ENCODE results near the gene CCDC3. TPM values are rescaled to one million over a fixed set of nuclear protein-coding genes. Genes with fewer than 3 reads are reported as not detected.

The CCDC3 gene
- total and polyA plus RNA-seq, 2 experiments from 2014 or later, result not detected

- Histone ChIP-seq H3K4me2 (ENCODE audit: unreplicated experiment) (no peak overlapping the region), H3K9me3 (ENCODE audit: low read depth) (no peaks in the 10 kb centered on the region), H3K27ac (no peak overlapping the region), H3K4me1 (ENCODE audit: insufficient read depth) (no peaks in the 10 kb centered on the region), H3K27me3 (replicated peaks; ENCODE audit: insufficient read depth) (no peaks in the 10 kb centered on the region), H3F3A (ENCODE audit: insufficient read depth) (no peaks in the 10 kb centered on the region), H3K9ac (no peak overlapping the region), H2AFZ (no peak overlapping the region), H3K9me2 (ENCODE audit: insufficient read depth) (no peaks in the 10 kb centered on the region), H4K20me1 (ENCODE audit: insufficient read depth) (no peaks in the 10 kb centered on the region), H3K4me3 (no peak overlapping the region), H3K79me2 (ENCODE audit: insufficient read depth) (no peaks in the 10 kb centered on the region), H3K36me3 (ENCODE audit: low read depth) (no peaks in the 10 kb centered on the region)
- no peak for DNase-seq
- WGBS, 2 experiments (ENCODE audit: low coverage in 1 of 2, low lambda C conversion rate in 2 of 2, missing lambda C conversion rate in 2 of 2), result 60 to 85% methylated on average over 1 of the region's 1 CpG
- no peak for TF ChIP-seq EZH2 (IDR thresholded peaks at IDR 0.05; ENCODE audit: insufficient read depth, poor library complexity, severe bottlenecking)
- TF ChIP-seq EZH2phosphoT487 (IDR thresholded peaks at IDR 0.05; ENCODE audit: insufficient read depth, low read depth), result no peak
- in situ Hi-C loops (cut with MboI), result no loop called here
Measured at GRCh38 chr10:12925845-12926244, 75.7 kb downstream of the CCDC3 start.

GRCh38 chr10:12924911-12925310 lies 76.6 kb downstream of the CCDC3 start:
- no peak for DNase-seq
- no peaks in the 10 kb centered on the region for H3K4me1 ChIP-seq (ENCODE audit: insufficient read depth)
- in situ Hi-C loops (cut with MboI), result no loop called here
- H3K4me3 ChIP-seq, result no peak overlapping the region
- H3K4me2 ChIP-seq (ENCODE audit: unreplicated experiment), result no peak overlapping the region
- H3K27me3 ChIP-seq (replicated peaks; ENCODE audit: insufficient read depth), result no peaks in the 10 kb centered on the region
- no peak overlapping the region for H3K9ac ChIP-seq
- no peaks in the 10 kb centered on the region for H3F3A ChIP-seq (ENCODE audit: insufficient read depth)
- H3K27ac ChIP-seq, result no peak overlapping the region
- no peaks in the 10 kb centered on the region for H4K20me1 ChIP-seq (ENCODE audit: insufficient read depth)
- H2AFZ ChIP-seq, result no peak overlapping the region
- no peaks in the 10 kb centered on the region for H3K9me3 ChIP-seq (ENCODE audit: low read depth)
- TF ChIP-seq EZH2 (IDR thresholded peaks at IDR 0.05; ENCODE audit: insufficient read depth, poor library complexity, severe bottlenecking), result no peak
- TF ChIP-seq EZH2phosphoT487 (IDR thresholded peaks at IDR 0.05; ENCODE audit: insufficient read depth, low read depth), result no peak
- H3K9me2 ChIP-seq (ENCODE audit: insufficient read depth), result no peaks in the 10 kb centered on the region
- no peaks in the 10 kb centered on the region for H3K79me2 ChIP-seq (ENCODE audit: insufficient read depth)
- 61 to 66% methylated on average over 5 of the region's 5 CpGs for WGBS, 2 experiments (ENCODE audit: low coverage in 1 of 2, low lambda C conversion rate in 2 of 2, missing lambda C conversion rate in 2 of 2)
- H3K36me3 ChIP-seq (ENCODE audit: low read depth), result no peaks in the 10 kb centered on the region

DNA sequence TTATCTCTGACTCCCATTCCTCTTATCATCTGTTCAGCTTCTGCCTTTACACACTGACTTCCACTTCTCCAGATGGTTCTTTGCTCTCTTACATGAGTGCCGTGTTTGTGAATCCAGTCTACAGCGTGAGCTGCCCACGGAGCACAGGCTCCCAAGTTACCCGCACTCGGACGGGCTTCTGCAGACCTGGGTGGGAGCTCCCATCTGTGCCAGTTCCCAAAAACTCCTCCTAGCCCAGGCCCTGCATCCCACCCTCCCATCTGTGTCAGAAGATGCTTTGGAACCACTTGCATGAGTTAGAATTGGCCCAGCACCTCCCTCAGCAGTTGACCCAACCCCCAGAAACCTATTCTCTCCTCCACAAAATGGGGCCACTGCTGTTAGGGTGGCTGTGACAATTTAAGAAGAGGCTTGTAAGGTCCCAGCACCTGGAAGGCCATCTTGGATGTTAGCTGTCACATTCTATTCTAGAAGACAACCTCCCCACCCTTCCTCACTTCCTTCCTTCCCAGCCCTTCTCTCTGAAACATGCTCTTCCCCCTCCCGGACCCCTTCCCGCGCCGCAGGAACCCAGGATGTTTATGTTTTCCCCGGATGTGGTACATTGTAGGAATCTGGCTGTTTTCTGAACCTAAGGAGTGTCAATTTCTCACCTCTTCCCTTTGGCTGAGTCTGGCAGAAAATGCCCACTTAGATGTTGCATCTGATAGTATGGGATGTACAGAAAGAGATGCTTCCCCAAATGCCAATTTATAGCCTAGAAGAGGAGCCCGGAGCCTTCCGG lies 79.2 kb downstream of the CCDC3 start:
- no peak overlapping the region for H3K4me2 ChIP-seq (ENCODE audit: unreplicated experiment)
- H3F3A ChIP-seq (ENCODE audit: insufficient read depth), result no peaks in the 10 kb centered on the region
- no peaks in the 10 kb centered on the region for H4K20me1 ChIP-seq (ENCODE audit: insufficient read depth)
- H3K27me3 ChIP-seq (replicated peaks; ENCODE audit: insufficient read depth), result no peaks in the 10 kb centered on the region
- no peak for TF ChIP-seq EZH2phosphoT487 (IDR thresholded peaks at IDR 0.05; ENCODE audit: insufficient read depth, low read depth)
- no peak for TF ChIP-seq EZH2 (IDR thresholded peaks at IDR 0.05; ENCODE audit: insufficient read depth, poor library complexity, severe bottlenecking)
- no peak overlapping the region for H3K27ac ChIP-seq
- no peak overlapping the region for H2AFZ ChIP-seq
- no peaks in the 10 kb centered on the region for H3K9me3 ChIP-seq (ENCODE audit: low read depth)
- in situ Hi-C loops (cut with MboI), result no loop called here
- no peak overlapping the region for H3K9ac ChIP-seq
- no peak for DNase-seq
- H3K79me2 ChIP-seq (ENCODE audit: insufficient read depth), result no peaks in the 10 kb centered on the region
- no peak overlapping the region for H3K4me3 ChIP-seq
- H3K9me2 ChIP-seq (ENCODE audit: insufficient read depth), result no peaks in the 10 kb centered on the region
- 70 to 77% methylated on average over 13 of the region's 13 CpGs for whole genome bisulfite sequencing, 2 experiments (ENCODE audit: low coverage in 1 of 2, low lambda C conversion rate in 2 of 2, missing lambda C conversion rate in 2 of 2)
- H3K36me3 ChIP-seq (ENCODE audit: low read depth), result no peaks in the 10 kb centered on the region
- H3K4me1 ChIP-seq (ENCODE audit: insufficient read depth), result no peaks in the 10 kb centered on the region

DNA sequence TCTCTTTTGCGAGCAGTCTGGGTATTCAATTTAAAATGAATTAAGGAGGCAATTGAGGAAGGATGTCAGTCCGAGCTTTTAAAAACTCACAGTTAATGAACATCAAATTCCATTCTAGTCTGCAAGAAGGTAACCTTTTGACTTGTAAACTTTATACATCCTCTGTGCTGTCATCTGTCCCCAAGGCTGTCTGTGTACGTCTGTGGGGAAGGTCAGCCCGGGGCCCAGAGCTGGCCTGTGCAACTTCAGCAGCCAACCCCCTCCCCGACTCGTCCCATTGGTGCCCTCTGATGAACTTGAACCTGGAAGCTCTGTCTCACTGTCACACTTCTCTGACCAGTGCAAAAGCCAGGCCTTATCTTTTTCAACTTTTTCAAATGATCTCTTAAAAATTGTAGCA lies 80.3 kb downstream of the CCDC3 start:
- H4K20me1 ChIP-seq (ENCODE audit: insufficient read depth), result no peaks in the 10 kb centered on the region
- in situ Hi-C loops (cut with MboI), result no loop called here
- H3K9me2 ChIP-seq (ENCODE audit: insufficient read depth), result no peaks in the 10 kb centered on the region
- H3K27me3 ChIP-seq (replicated peaks; ENCODE audit: insufficient read depth), result no peaks in the 10 kb centered on the region
- H3K79me2 ChIP-seq (ENCODE audit: insufficient read depth), result no peaks in the 10 kb centered on the region
- no peak overlapping the region for H3K4me2 ChIP-seq (ENCODE audit: unreplicated experiment)
- H3K27ac ChIP-seq, result no peak overlapping the region
- WGBS, 2 experiments (ENCODE audit: low coverage in 1 of 2, low lambda C conversion rate in 2 of 2, missing lambda C conversion rate in 2 of 2), result 48 to 56% methylated on average over 6 of the region's 6 CpGs
- no peaks in the 10 kb centered on the region for H3F3A ChIP-seq (ENCODE audit: insufficient read depth)
- no peak overlapping the region for H3K4me3 ChIP-seq
- TF ChIP-seq EZH2phosphoT487 (IDR thresholded peaks at IDR 0.05; ENCODE audit: insufficient read depth, low read depth) (no peak), EZH2 (IDR thresholded peaks at IDR 0.05; ENCODE audit: insufficient read depth, poor library complexity, severe bottlenecking) (no peak)
- H3K9me3 ChIP-seq (ENCODE audit: low read depth), result no peaks in the 10 kb centered on the region
- H3K4me1 ChIP-seq (ENCODE audit: insufficient read depth), result no peaks in the 10 kb centered on the region
- H3K36me3 ChIP-seq (ENCODE audit: low read depth), result no peaks in the 10 kb centered on the region
- no peak overlapping the region for H3K9ac ChIP-seq
- no peak for DNase-seq
- H2AFZ ChIP-seq, result no peak overlapping the region
